ENCODE measurements around the gene PXDC1. TPM values are rescaled to one million over a fixed set of nuclear protein-coding genes. Genes with fewer than 3 reads are reported as not detected.
"Not testable (repeated sequence)": the region's sequence is repeated elsewhere in the genome, so short reads cannot be mapped to it uniquely, and the experiment has no call there.

PXDC1 gene
- total RNA-seq, 2 donors from 2014 or later = 32.8 to 57.3 TPM

DNA sequence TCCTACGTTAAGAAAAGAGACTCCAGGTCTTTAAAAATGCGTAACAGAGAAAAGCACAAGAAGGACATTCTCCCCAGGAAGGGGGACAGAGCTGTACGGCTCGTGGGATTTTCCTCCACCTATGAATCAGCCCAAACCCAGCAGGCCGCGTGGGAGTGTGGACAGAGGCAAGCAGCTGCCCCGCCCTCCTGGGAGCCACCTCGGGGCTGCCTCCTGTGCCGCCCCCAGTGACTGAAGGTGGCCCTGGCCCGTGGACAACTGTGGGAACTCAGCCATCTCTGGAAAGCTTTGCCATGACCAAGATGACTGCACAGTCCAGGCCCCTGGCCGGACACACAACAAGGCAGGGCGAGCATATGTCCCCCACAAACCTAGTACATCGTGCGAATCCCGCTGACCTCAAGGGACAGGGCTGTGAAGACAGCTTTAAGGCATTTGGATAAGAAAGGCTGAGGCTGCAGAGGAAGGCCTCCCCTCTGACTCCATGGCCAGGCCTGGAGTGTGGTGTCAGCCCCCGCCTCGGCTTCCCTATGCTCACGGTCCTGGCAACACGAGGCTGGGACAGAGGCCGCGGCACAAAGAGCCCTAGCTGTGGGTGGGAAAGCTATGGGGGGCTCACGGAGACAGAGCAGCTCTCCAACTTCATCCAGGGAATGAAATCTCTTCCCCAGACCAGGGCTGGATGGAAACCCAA, 26.9 kb downstream of the PXDC1 start:
- ATAC-seq = peak; percentile 42 to 50
- peak; percentile 64 for DNase-seq
- intact Hi-C loops (cut with DNase I) = no loop called here

DNA sequence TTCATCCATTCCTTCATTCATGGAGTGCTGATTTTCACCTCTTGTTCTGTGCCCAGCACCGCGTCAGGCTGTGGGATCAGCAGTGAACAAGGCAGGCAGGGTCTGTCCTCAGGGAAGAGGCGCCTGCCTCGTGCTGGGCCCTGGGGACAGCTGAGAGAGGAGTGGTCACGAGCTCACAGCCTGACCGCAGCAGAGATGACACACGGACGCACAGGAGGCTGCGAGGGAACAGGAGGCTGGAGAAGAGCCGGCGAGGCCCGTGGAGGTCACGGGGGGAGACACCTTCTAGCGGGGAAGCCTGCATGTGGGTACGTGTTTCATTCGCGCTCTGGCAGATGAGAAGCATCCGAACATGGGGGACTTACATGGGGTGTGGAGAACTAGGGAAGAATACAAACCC, 27.5 kb downstream of the PXDC1 start:
- ATAC-seq (no peak), DNase-seq (no peak)
- intact Hi-C loops (cut with DNase I) = no loop called here

GRCh38 chr6:3723251-3723650, 28.3 kb downstream of the PXDC1 start:
- ATAC-seq = no peak
- intact Hi-C loops (cut with DNase I) = no loop called here

GRCh38 chr6:3722785-3723184, 28.7 kb downstream of the PXDC1 start:
- DNase-seq = no peak
- intact Hi-C loops (cut with DNase I) = no loop called here
- no peak for ATAC-seq

More at GRCh38 chr6:3723251-3723650, 28.3 kb downstream of the PXDC1 start:
- no peak for DNase-seq

DNA sequence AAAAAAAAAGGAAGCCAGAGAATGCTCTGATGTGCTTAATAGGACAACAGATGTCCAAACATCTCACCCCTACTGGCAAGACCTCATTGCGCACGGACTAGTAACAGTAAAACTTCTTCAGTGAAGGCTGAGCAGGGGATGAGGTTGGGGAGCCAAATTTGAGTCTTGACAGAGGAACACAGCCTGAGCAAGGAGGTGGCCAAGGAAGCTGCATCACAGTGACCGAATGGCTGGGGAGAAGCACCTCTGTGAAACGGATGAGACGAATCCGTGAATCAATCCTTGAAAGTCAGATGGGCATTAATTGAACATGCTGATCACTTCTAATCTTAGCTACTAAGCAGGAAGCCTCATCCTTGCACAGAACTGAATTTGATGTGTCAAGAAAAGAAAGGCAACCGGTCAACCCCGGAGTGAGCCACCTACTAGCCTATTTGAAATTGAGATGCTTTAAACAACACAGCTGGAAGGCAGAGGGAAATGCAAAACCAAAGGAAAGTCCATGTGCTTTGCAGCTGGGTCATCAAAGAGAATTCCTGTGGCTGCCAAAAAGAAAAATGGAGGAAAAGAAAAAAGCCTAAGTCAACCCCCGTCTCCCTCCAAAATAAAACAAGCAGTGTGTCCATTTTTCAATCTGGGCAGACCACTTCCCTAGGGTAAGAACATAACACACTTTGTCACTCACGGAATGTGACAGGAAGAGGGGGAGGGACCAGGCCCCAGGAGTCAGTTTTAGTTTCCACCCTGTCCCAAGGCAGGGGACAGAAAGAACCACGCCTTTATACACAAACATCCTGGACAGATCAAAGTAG, 29.5 kb downstream of the PXDC1 start:
- intact Hi-C loops (cut with DNase I) = no loop called here
- no peak for ATAC-seq
- no peak for DNase-seq

DNA sequence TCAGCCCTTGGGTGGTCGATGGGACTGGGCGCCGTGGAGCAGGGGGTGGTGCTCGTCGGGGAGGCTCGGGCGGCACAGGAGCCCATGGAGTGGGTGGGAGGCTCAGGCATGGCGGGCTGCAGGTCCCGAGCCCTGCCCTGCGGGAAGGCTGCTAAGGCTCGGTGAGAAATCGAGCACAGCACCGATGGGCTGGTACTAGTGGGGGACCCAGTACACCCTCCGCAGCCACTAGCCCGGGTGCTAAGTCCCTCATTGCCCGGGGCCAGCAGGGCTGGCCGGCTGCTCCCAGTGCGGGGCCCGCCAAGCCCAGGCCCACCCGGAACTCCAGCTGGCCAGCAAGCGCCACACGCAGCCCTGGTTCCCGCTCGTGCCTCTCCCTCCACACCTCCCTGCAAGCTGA, 30.7 kb downstream of the PXDC1 start:
- intact Hi-C loops (cut with DNase I); DNase-seq; ATAC-seq: not testable (repeated sequence)

GRCh38 chr6:3719462-3720308, 31.8 kb downstream of the PXDC1 start:
- ATAC-seq (no peak), DNase-seq (no peak)
- intact Hi-C loops (cut with DNase I) = no loop called here

DNA sequence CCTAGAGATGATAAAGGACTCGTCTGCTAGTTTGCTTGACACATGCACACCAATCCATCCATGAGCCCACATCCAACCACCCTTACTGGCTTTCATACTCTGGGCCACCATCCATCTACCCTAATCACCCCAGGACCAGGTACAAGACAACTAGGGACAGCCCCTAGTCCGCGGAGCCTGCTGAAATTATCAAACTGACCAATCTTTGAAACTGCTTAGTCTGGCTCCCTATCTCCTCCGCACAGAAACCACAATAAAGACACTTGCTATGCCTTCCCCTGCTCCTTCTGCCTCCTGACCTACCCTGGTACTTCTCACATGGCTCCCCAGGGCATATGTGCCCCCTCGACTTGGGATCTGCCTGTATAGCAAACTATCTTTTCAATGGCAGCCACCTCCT, 33.1 kb downstream of the PXDC1 start:
- no peak for DNase-seq
- no peak for ATAC-seq
- intact Hi-C loops (cut with DNase I) = no loop called here

DNA sequence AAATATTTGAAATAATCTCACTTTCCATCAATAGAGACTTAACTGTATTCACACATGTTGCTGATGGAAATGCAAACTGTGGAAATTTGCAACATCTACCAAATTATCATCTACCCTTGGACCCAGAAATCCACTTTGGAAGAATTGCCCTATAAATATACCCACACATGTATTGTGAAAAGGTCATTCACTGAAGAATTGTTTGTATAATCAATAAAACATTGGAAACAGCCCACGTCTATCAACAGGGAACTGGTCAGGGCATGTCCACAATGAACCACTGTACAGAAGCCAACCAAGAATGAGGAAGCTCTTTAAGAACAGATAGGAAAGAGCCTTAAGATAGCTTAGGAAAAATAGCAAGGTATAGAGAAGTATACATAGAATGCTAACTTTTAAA, 36.2 kb downstream of the PXDC1 start:
- intact Hi-C loops (cut with DNase I) = no loop called here
- ATAC-seq = no peak
- no peak for DNase-seq

DNA sequence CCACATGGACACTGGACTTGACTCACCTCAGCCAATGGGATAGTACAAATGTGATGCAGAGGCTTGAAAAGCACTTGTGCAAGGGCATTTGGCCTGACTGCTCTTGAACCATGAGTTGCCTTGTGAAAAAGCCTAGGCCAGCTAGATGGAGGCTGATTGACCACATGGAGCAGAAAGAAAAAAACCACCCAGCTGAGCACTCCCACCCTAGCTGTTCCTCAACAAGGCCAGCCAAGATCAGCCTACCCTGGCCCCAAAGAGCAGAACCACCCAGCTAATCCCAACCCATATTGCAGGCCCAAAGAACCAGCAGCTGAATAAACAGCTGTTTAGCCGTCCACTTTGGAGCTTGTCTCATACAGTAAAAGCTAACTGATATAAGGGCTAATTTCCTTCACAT, 36.7 kb downstream of the PXDC1 start:
- no peak for DNase-seq
- intact Hi-C loops (cut with DNase I) = no loop called here
- no peak for ATAC-seq

DNA sequence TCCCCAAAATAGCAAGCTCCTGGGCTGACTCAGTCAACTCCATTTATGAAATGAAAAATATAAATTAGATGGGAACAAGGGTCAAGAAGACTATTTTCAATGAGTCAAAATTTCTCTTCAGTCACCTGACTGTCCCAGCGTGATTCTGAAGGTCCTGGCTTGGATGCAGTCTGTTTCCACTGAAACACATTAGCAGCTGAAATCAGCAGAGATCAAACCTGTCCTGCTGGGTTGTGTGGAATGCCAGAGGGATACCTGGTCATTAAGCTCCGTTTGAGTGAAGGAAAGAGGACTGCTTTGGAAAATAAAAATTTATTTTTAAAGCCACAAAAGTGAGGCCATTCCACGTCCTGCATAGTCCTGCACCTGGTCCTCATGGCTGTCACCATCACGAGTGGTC, 37.4 kb downstream of the PXDC1 start:
- intact Hi-C loops (cut with DNase I) = no loop called here
- no peak for DNase-seq
- ATAC-seq = no peak

DNA sequence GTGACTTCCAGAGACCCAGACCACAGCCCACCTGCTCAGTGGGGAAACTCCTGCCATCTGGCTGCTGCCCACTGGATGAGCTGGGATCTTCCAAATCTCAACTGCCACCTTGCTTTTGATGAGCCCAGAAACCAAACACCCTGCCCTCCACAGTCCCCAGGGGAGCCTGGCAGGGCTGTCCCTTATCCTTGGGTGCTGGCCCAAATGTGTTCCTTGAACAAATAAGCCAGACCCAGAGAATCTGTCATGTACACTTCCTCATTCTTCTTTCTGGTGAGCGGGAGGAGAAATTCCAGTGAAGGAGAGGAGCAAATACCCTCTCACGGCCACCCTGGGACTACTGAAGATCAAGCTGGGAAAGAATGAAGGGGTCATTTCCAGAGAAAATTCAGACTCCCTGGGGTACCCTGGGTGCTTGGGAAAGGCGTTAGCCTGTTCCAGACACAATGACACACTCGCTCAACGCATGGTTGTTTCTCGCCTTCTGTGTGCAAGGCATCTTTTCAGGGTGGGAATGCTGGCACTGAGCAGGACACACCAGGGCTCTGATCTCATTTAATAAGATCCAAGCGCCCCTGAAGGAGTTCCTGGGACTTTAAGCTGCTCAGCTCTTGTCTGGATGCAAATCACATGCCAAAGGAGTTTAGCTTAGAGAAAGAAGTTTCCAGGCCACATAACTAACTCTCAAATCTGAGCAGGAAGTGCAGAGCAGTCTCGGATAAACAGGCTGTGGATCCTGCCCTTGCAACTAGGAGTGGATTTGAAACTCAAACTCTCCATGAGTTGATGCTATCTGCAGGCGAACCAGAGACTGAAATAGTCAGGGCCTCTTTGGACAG, 38.5 kb downstream of the PXDC1 start:
- intact Hi-C loops (cut with DNase I) = no loop called here
- DNase-seq (no peak), ATAC-seq (peak in 1 of 2 donors; percentile 27)

- ATAC-seq (no peak), DNase-seq (no peak)
- intact Hi-C loops (cut with DNase I) = no loop called here
These were observed 39.7 kb downstream of the PXDC1 start for GRCh38 chr6:3711776-3712175.

GRCh38 chr6:3710403-3710802, 41.1 kb downstream of the PXDC1 start:
- DNase-seq = no peak

DNA sequence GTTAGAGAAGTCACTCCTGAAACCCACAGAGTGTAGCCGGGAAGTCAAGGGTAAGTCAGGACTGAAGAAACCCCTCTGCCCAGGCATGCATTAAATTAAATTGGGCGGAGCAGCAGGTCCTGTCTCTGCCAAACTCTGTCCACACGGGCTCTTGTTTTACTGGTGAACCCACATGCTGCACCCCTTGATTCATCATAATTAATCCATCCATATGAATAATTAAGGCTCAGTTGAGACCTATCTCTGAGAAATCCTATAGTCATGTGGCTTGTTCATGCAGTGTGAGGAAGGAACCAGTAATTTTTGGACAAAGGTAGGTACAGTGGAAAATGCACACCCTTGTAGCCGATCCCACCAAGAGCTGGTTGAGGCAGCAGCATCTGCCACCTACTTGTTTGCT, 43.0 kb downstream of the PXDC1 start:
- ATAC-seq (no peak), DNase-seq (no peak)
- intact Hi-C loops (cut with DNase I) = no loop called here

More at GRCh38 chr6:3710403-3710802, 41.1 kb downstream of the PXDC1 start:
- ATAC-seq = no peak
- intact Hi-C loops (cut with DNase I) = no loop called here

DNA sequence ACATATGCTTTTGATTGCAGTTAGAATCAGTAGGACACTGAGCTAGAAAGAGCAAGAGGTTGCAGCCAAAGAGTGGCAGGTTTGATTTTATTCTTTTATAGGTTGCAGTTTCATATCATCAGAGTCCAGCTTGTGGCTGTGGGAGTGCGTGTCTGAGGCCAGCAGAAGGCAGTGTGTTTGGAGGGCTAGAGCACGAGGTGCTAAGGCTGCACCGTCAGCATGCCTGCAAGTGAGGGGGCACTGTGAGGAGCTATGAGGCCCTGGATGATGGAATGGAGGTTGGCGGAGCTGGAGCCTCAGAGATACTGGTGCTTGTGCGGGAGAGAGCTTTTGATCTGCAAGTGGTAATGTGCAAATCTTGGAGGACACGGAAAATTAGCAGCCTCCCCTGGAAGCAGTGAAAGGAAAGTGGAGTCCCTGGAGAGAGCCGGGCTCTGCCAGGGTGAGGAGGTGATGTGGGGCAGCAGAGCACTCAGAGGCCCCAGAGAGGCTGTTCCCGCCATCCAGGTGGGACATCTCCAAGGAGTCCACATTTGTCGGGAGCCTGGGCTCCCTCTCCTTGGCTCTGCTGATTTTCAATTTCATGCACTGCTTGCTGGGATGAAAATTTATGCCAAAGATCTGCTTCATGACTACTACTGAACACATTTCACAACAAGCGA, 43.6 kb downstream of the PXDC1 start:
- DNase-seq (no peak), ATAC-seq (no peak)
- intact Hi-C loops (cut with DNase I) = no loop called here

DNA sequence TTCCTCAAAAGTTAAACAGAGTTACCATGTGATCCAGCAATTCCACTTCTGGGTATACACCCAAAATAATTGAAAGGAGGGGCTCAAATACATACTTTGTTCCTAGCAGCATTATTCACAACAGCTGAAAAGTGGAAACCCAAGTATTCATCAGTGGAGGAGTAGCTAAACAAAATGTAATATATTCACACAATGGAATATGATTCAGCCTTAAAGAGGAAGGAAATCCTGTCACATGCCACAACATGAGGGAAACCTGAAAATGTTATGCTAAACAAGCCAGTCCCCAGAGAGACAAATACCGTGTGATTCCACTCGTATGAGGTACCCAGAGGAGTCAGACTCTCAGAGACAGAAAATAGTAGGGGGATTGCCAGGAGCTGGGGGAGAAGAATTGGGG, 44.5 kb downstream of the PXDC1 start:
- no peak for ATAC-seq
- DNase-seq = no peak
- intact Hi-C loops (cut with DNase I) = no loop called here

GRCh38 chr6:3706547-3706946, 45.0 kb downstream of the PXDC1 start:
- ATAC-seq (no peak), DNase-seq (no peak)
- intact Hi-C loops (cut with DNase I) = no loop called here

DNA sequence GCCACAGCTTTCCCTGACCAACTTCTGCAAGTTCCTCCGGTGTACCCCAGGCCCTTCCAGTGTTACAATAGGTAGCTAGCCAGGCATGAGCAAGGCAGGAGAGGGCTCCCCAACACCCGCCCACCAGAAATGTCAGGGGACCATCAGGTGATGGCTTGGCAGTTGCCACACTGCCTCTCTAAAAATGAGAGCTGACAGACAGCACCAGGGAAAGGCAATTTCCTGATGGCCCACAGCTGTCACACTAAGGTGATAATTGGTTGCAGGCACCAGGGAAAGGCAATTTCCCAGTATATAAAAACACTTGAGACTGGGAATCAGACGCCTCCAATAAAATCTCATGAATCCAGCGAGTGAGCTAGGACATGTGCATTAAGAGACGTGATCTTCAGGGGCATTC, 49.9 kb downstream of the PXDC1 start:
- ATAC-seq = no peak
- no peak for DNase-seq
- intact Hi-C loops (cut with DNase I) = no loop called here

Measured in left cardiac atrium (tissue), 4 donors.